AG04450 (cell line): ENCODE results near the gene DMD. TPM values are rescaled to one million over a fixed set of nuclear protein-coding genes. Genes with fewer than 3 reads are reported as not detected.

Source experiments
- CTCF ChIA-PET: fragments of 300-600, 350-600 bp; formaldehyde crosslinking; extraction: SDS; loops from one replicate; lab custom pipeline; 2022; ENCODE audit warnings: antibody characterized with exemption, inconsistent platforms; lab: Charles Lee
- POLR2A ChIA-PET: fragments of 350-600 bp; formaldehyde crosslinking; extraction: SDS; loops from one replicate; lab custom pipeline; 2021; ENCODE audit warnings: antibody characterized with exemption, inconsistent platforms; lab: Yijun Ruan, JAX
- DNase-seq: peaks from one replicate; pipeline ENCODE4 v3.0.0-alpha.2; 2011; ENCODE audit warnings: low read depth, low spot score
- H3K27ac ChIP-seq: one replicate; pipeline ENCODE4 v1.5.1; 2012; ENCODE audit warnings: low read depth, low read length, control low read depth
- H3K27me3 ChIP-seq: one replicate; pipeline ENCODE4 v1.6.0; 2012; ENCODE audit warnings: low read length; ENCODE audit not compliant: control insufficient read depth, insufficient read depth
- H3K4me3 ChIP-seq: 2 replicates; pipeline ENCODE4 v1.5.1; 2011; ENCODE audit warnings: mild to moderate bottlenecking, low read depth, low read length, control low read depth
- H3K9me3 ChIP-seq: 2 replicates; pipeline ENCODE4 v1.5.1; 2012; ENCODE audit warnings: low read length; ENCODE audit not compliant: control insufficient read depth, insufficient read depth
- CTCF ChIP-seq: IDR thresholded peaks from 2 replicates; pipeline ENCODE4 v1.5.1; 2011; ENCODE audit warnings: low read depth, low read length, control low read depth, inconsistent platforms
- polyA plus RNA-seq: library from polyadenylated mRNA; depleted of rRNA; stranded (reverse); fragments of >200 nt; gene quantifications from 2 replicates; pipeline ENCODE4 v1.2.3, GENCODE V29; 2011

DMD gene
- polyA plus RNA-seq, 1 experiment = 7.6 TPM

- no peak for TF ChIP-seq CTCF
- Histone ChIP-seq H3K27ac (no peak overlapping the region), H3K9me3 (no peaks in the 10 kb centered on the region), H3K27me3 (no peaks in the 10 kb centered on the region), H3K4me3 (no peak overlapping the region)
- ChIA-PET POLR2A (no interaction called here), CTCF (no interaction called here)
- no peak for DNase-seq
Measured at GRCh38 chrX:32599156-32599555, 612.2 kb downstream of the DMD start.

- DNase-seq = no peak
- ChIA-PET CTCF (no interaction called here), POLR2A (no interaction called here)
- Histone ChIP-seq H3K4me3 (no peak overlapping the region), H3K9me3 (no peaks in the 10 kb centered on the region), H3K27me3 (no peaks in the 10 kb centered on the region), H3K27ac (no peak overlapping the region)
- no peak for TF ChIP-seq CTCF
Measured at GRCh38 chrX:32598707-32599106, 612.6 kb downstream of the DMD start.

GRCh38 chrX:32597777-32598176 is 613.6 kb downstream of the DMD start:
- ChIA-PET CTCF (no interaction called here), POLR2A (no interaction called here)
- Histone ChIP-seq H3K9me3 (peaks cover 2% of the 10 kb centered on the region; the same call in 1 of the 2 replicates), H3K27me3 (no peaks in the 10 kb centered on the region), H3K27ac (no peak overlapping the region), H3K4me3 (no peak overlapping the region)
- DNase-seq = no peak
- no peak for TF ChIP-seq CTCF

GRCh38 chrX:32592786-32593185 is 618.6 kb downstream of the DMD start:
- POLR2A ChIA-PET = no interaction called here

GRCh38 chrX:32591589-32591988 is 619.8 kb downstream of the DMD start:
- POLR2A ChIA-PET = no interaction called here
- H3K9me3 ChIP-seq = peaks cover 12% of the 10 kb centered on the region; the same call in 1 of the 2 replicates
- no peak overlapping the region for H3K4me3 ChIP-seq
- CTCF ChIA-PET = no interaction called here
- no peak for DNase-seq
- no peak overlapping the region for H3K27ac ChIP-seq
- H3K27me3 ChIP-seq = no peaks in the 10 kb centered on the region
- TF ChIP-seq CTCF = no peak

More at GRCh38 chrX:32592786-32593185, 618.6 kb downstream of the DMD start:
- CTCF ChIA-PET = no interaction called here
- H3K27ac ChIP-seq = no peak overlapping the region
- peaks cover 12% of the 10 kb centered on the region; the same call in 1 of the 2 replicates for H3K9me3 ChIP-seq
- H3K4me3 ChIP-seq = no peak overlapping the region
- H3K27me3 ChIP-seq = no peaks in the 10 kb centered on the region
- no peak for TF ChIP-seq CTCF
- DNase-seq = no peak
